GM20000 (cell line): ENCODE measurements around the gene DCAF4L1.

Source experiments
- DNase-seq: peaks from one replicate; pipeline ENCODE4 v3.0.0; 2012; ENCODE audit warnings: low spot score
- CTCF ChIP-seq: IDR thresholded peaks from 2 replicates; pipeline ENCODE4 v1.5.1; 2012; ENCODE audit warnings: mild to moderate bottlenecking, control low read depth; ENCODE audit errors: extremely low read depth, missing control alignments

The DCAF4L1 gene

GRCh38 chr4:41964401-41964800, 17.2 kb upstream of the DCAF4L1 start:
- no peak for DNase-seq
- no peak for TF ChIP-seq CTCF

GRCh38 chr4:41967392-41967791, 14.2 kb upstream of the DCAF4L1 start:
- no peak for DNase-seq
- no peak for TF ChIP-seq CTCF

- no peak for TF ChIP-seq CTCF
- DNase-seq = no peak
These were observed 11.9 kb upstream of the DCAF4L1 start for GRCh38 chr4:41969671-41970070.

- TF ChIP-seq CTCF = no peak
- no peak for DNase-seq
These were observed 6.2 kb upstream of the DCAF4L1 start for GRCh38 chr4:41975341-41975740.

- DNase-seq = no peak
- no peak for TF ChIP-seq CTCF
These were observed 4.6 kb upstream of the DCAF4L1 start for GRCh38 chr4:41976775-41977516.

- DNase-seq = no peak
- no peak for TF ChIP-seq CTCF
These were observed 3.8 kb upstream of the DCAF4L1 start for GRCh38 chr4:41977709-41978108.

GRCh38 chr4:41982716-41983115, 1.2 kb downstream of the DCAF4L1 start:
- DNase-seq = no peak
- TF ChIP-seq CTCF = no peak
